Measurements from ENCODE around the gene SAE1. TPM values are rescaled to one million over a fixed set of nuclear protein-coding genes. Genes with fewer than 3 reads are reported as not detected.

The SAE1 gene
- total RNA-seq, 1 donor from 2014 or later = 57.6 TPM

DNA sequence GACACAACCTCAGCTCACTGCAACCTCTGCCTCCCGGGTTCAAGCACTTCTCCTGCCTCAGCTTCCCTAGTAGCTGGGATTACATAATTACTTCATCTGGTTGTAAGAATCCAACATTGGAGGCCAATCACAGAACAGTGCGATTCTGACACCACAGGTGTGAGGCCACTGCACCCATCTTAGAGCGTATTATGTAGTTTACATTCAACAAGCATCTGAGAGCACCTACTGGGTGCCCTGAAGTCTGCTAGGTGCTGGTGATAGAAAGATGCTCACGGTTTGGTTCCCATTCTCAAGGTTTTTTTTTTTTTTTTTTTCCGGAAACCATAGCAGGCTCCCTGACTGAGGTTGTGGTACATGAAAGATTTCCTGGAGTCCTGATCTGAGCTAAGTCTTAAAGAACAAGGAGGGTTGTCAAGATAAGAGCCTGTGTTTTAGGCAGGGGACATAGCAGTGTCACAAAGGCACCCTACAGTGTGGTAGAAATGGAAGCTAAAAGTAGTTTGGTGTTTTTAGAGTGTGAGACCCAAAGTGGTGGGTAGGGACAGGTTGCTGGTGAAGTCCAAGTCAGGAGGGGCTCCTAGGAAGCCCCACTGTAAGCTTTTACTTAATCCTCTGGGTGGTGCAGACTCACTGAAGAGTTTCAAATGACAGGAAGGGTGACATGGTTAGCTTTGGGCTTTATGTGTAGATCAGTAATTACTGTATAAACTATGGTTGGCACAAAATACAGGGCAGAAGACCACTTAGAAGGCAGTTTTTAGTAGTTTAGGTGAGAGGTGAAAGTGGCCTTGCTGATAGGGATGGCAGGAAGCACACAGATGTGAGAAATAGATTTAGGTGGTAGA lies 15.2 kb downstream of the SAE1 start:
- no peak for DNase-seq
- peaks cover 50% of the 10 kb centered on the region for H3K36me3 ChIP-seq

GRCh38 chr19:47146920-47147319 lies 16.3 kb downstream of the SAE1 start:
- Histone ChIP-seq H3K9me3 (no peaks in the 10 kb centered on the region), H3K27me3 (no peaks in the 10 kb centered on the region), H3K36me3 (peaks cover 60% of the 10 kb centered on the region), H3K4me3 (no peak overlapping the region), H3K27ac (no peak overlapping the region), H3K4me1 (peaks cover 5% of the 10 kb centered on the region)
- intact Hi-C loops (cut with DNase I) = loop anchor here (5.0 kb wide), 1 partner anchor 100 kb away; no protein-coding TSS in a partner anchor
- DNase-seq (no peak), ATAC-seq (no peak)
- no peak for TF ChIP-seq CTCF (IDR thresholded peaks at IDR 0.05)

More for the DNA sequence above, 15.2 kb downstream of the SAE1 start:
- H3K27ac ChIP-seq = no peak overlapping the region
- ATAC-seq = no peak
- no peak for TF ChIP-seq CTCF (IDR thresholded peaks at IDR 0.05)
- H3K4me3 ChIP-seq = no peak overlapping the region
- H3K4me1 ChIP-seq = no peaks in the 10 kb centered on the region
- H3K27me3 ChIP-seq = no peaks in the 10 kb centered on the region
- intact Hi-C loops (cut with DNase I) = loop anchor here (5.0 kb wide), 1 partner anchor 101 kb away; no protein-coding TSS in a partner anchor
- H3K9me3 ChIP-seq = no peaks in the 10 kb centered on the region

DNA sequence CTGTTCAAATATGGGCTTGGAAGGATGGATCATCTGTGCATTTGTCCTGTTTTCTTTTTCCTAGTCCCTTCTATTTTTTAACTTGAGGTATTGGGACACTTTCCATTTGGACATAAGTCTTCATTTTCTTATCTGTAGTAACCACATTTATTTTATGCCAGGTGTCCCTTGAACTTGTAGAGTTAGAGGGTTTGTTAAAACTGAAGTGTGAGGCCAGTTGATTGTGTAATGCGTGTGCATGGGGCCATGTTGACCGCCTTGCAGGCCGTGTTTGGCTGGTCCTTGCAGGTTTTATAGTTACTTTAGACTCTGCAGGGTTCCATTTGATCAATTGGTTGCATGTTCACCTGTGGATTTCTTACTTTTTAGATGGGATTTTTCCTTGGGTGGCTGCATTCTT lies 21.0 kb downstream of the SAE1 start:
- Histone ChIP-seq H3K9me3 (no peaks in the 10 kb centered on the region), H3K4me3 (no peak overlapping the region), H3K4me1 (peaks cover 28% of the 10 kb centered on the region), H3K36me3 (peaks cover 64% of the 10 kb centered on the region), H3K27me3 (no peaks in the 10 kb centered on the region), H3K27ac (no peak overlapping the region)
- DNase-seq = peak; percentile 17
- TF ChIP-seq CTCF (IDR thresholded peaks at IDR 0.05) = no peak
- intact Hi-C loops (cut with DNase I) = no loop called here
- ATAC-seq = no peak

- Histone ChIP-seq H3K4me1 (peaks cover 34% of the 10 kb centered on the region), H3K27me3 (no peaks in the 10 kb centered on the region), H3K27ac (no peak overlapping the region), H3K4me3 (no peak overlapping the region), H3K9me3 (no peaks in the 10 kb centered on the region), H3K36me3 (peaks cover 63% of the 10 kb centered on the region)
- intact Hi-C loops (cut with DNase I) = no loop called here
- DNase-seq = no peak
- TF ChIP-seq CTCF (IDR thresholded peaks at IDR 0.05) = no peak
- no peak for ATAC-seq
These were observed 21.6 kb downstream of the SAE1 start for GRCh38 chr19:47152205-47152604.

DNA sequence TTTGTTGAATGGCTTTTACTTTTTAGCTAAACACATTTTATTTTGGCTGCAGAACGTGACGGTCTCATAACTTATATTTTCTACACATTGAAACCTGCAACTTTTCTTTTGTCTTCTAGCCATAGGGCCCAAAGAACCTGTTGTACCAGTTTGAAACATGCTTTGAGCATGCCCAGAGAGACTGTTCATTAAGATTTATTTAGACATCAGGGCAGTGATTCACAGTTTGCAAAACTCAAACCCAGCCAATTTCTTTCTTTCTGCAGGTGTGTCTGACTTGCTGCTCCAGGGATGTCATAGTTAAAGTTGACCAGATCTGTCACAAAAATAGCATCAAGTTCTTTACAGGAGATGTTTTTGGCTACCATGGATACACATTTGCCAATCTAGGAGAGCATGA lies 22.0 kb downstream of the SAE1 start:
- TF ChIP-seq CTCF (IDR thresholded peaks at IDR 0.05) = no peak
- Histone ChIP-seq H3K4me1 (peaks cover 38% of the 10 kb centered on the region), H3K36me3 (peaks cover 63% of the 10 kb centered on the region), H3K27me3 (no peaks in the 10 kb centered on the region), H3K4me3 (no peak overlapping the region), H3K9me3 (no peaks in the 10 kb centered on the region), H3K27ac (no peak overlapping the region)
- intact Hi-C loops (cut with DNase I) = no loop called here
- ATAC-seq (peak; percentile 55), DNase-seq (no peak)
